ENCODE measurements around the gene GRM8.

The GRM8 gene

DNA sequence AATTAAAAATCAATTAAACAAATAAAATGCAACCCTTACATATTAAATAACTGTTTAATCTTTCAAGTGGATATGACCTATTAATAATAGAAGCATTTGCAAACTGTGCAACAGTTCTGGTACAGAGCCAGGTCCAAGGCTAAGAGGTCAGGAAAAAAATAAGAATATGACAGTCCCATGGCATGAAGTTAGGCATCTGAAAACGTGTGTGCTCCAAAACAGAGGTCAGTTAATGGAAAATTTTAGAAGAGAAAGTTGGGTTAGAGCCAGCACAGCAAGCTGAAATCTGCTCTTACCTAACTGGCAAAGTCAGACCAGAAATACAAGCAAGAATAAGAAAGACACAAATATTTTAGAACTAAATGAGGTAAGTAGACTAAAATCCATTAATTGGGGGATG, 757.7 kb downstream of the GRM8 start:
- DNase-seq = no peak

- DNase-seq = no peak
These were observed 758.9 kb downstream of the GRM8 start for GRCh38 chr7:126493801-126494200.

DNA sequence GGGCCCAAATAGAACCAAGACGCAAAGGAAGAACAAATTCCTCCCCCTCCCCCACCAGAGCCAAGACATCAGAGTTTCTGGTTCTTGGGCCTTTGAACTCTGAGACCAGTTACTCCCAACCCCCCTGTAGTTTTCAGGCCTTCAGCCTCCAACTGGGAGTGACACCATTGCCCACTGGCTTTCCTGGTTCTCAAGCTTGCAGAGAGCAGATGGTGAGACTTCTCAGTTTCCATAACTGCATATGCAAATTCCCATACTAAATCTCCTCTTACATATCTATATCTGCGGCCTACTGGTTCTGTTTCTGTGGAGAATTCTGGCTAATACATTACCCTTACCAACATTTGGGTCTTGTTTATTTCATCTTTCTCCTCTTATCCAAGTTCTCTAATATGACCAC, 762.9 kb downstream of the GRM8 start:
- DNase-seq = no peak

GRCh38 chr7:126487728-126488442, 764.9 kb downstream of the GRM8 start:
- DNase-seq = no peak

DNA sequence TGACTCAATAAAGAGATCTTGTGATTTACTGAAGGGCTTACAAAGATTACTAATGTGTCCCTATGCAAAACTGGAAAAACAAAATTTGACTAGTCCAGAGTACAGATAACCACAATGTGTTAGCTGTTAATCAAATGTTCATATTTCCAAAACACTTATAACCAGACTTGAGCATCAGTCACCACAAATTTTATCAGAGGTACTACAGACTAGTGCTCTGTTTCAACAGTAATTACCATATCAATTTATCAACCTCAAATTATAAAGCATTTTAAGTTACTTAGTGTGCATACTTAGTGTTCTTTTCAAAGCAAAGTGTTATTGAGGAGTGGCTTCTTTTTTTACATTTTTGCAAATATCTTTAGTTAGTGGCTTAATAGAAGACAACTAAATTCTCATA, 765.9 kb downstream of the GRM8 start:
- no peak for DNase-seq

DNA sequence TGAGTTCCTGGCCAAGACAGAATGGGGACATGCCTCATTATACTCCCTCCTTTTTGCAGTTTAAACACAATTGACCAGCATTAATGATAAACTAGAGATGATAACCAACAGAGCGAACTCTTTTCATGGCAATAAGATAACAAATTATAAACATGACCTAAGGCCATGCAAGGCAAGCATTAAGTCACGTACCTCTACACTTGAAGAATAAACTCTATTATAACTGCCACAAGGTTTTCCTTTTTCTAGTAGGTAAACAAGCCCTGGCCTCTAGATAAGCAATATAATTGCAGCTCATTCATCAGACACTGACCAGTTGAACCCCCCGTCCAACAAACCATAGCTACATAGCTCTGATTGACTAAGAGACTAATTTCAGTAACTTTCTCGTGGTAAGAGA, 767.0 kb downstream of the GRM8 start:
- no peak for DNase-seq

- DNase-seq = no peak
These were observed 768.8 kb downstream of the GRM8 start for GRCh38 chr7:126483972-126484371.

DNA sequence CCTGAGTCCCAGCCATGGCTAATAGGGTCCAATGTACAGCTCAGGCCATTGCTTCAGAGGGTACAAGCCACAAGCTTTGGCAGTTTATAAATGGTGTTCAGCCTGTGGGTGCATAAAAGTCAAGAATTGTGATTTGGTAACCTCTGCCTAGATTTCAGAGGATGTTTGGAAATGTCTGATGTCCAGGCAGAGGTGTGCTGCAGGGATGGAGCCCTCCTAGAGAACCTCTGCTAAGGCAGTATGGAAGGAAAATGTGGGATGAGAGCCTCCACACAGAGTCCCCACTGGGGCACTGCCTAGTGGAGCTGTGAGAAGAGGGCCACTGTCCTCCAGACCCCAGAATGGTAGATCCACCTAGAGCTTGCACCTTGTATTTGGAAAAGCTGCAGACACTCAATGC, 779.9 kb downstream of the GRM8 start:
- no peak for DNase-seq

DNA sequence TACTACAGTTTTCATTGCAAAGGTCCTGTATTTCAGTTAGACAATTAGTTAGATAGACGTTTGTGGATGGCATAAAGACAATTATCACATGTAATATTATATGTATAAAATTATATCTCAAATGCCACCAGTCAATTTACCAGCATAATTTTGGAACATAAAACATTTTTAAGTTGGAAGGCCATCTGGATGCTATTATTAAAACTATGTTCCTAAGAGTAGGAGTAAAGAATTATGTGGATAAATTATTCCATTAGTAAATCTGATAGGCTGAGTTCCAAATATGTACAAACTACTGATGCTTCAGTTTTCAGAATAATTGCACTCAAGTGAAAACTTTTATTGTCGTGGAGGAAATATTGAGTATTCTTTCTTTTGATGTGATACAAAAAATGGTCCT, 790.3 kb downstream of the GRM8 start:
- DNase-seq = no peak

- no peak for DNase-seq
These were observed 792.1 kb downstream of the GRM8 start for GRCh38 chr7:126460664-126461063.

- no peak for DNase-seq
These were observed 799.6 kb downstream of the GRM8 start for GRCh38 chr7:126453104-126453503.

DNA sequence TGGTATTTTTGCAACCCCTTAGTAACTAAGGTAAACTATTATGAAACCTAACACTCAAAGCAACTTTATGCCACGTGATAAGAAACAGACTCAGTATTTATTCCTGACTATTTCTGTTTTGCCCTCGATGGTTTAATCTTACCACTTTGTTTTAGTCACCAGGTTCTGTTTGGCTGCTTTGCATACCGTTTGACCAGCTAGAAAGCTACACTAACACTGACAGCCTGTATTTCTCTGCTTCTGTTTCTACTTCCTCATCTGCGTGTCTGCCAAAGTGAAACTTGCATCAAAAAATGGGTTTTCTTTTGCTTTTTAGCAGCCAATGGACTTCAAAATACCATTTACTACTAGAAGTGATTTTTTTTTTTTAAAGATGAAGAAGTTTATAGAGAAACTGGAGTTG, 802.5 kb downstream of the GRM8 start:
- DNase-seq = no peak

GRCh38 chr7:126449611-126450268, 803.0 kb downstream of the GRM8 start:
- DNase-seq = no peak

- DNase-seq = no peak
These were observed 804.8 kb downstream of the GRM8 start for GRCh38 chr7:126447984-126448383.

DNA sequence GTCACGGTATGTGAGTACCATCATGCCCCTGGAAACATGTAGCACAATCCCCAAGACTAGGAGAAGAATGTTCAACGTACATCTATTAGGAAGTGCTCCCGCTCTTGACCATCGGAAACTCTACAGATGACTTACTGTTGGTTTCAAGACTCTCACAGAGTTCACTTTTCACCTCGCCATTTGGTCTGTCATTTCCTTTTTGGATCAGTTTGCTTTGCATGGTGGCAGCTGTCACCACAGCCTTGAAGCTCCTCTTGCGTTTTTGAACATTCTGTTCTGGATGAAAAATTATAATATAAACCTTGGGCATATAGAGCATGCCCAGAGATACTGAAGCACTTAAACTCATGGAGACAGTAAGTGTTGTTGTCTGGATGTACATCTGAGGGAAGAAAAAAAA, 806.8 kb downstream of the GRM8 start:
- DNase-seq = no peak

GRCh38 chr7:126443951-126444350, 808.8 kb downstream of the GRM8 start:
- DNase-seq = no peak

GRCh38 chr7:126442908-126443307, 809.8 kb downstream of the GRM8 start:
- no peak for DNase-seq

DNA sequence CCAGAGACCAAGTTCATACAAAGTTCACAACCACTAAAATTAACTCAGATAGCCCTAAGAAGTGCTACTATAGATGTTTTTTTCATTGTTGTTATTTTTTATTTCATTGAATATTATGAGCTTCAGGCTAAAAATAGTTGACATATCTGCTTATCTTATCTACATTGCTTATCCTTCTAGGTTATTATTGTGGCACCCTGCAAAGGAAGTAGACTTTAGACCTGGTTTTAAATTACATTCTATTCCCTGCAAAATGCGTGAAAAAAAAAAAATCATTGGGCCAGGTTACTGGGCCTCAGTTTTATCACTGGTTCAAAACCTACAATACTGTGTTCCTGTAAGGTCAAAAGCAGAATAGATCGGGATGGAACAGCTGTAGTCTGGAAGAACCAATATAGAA, 811.0 kb downstream of the GRM8 start:
- DNase-seq = no peak

GRCh38 chr7:126440542-126440941, 812.2 kb downstream of the GRM8 start:
- DNase-seq = no peak

DNA sequence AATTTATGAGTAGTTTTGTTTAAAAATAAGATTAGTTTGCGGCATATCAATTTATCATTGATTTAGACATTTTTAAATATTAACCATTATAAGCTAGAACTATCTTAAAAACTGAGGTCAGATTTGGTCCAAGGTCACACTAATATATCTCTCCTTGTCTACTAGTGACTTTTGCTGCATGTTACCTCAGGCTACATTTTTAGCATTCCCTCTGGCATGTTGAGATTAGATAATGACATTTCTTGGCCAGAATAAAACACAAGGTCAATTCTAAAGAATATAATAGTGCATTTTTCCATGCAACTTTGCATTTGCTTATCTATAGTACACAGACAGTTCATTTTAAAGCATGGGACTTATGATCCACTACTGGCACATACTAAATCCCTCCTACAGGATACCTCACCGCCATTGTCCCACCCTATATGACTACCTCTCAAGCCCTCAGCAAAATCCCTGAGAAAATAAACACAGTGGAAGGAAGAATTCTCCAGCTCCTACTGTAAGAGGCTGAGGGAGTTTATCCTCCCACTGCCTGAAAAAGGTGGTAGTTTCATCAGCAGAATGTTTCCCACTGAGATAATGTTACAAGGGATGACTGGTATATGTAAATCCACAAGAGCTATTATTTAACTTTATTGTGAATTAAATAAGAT, 816.4 kb downstream of the GRM8 start:
- DNase-seq = no peak

GRCh38 chr7:126426652-126427051, 826.1 kb downstream of the GRM8 start:
- DNase-seq = no peak

DNA sequence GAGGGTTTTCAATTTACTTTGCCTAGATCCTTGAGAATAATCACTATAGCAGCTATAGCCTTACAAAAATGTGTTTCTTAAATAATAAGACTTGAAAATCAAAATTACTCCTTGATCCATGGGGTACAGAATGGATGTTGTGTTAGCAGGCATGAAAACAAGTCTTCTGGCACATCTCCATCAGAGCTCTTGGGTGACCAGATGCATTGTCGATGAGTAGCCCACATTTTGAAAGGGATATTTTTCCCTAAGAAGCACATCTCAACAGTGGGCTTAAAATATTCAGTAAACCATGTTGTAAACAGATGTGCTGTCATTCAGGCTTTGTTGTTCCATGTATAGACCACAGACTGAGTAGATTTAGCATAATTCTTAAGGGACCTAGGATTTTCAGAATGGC, 827.8 kb downstream of the GRM8 start:
- no peak for DNase-seq

DNA sequence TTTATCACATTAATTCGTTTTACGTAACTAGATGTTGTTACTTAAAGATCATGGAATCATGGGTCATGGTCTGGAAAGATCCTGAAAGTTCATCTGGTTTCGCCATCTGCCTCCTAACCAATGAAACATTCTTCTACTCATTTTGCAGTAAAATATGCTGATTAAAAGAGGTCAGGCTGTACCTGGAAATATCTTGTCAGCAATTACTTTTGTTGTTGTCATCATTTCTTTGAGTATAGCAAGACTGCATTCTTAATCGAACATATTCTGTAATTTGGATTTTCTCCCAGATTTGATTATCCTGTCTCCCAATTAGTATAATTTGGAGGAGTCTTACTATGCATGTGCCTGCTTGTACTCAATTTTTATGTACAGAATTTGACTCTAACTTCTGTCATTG, 833.7 kb downstream of the GRM8 start:
- DNase-seq = no peak

DNA sequence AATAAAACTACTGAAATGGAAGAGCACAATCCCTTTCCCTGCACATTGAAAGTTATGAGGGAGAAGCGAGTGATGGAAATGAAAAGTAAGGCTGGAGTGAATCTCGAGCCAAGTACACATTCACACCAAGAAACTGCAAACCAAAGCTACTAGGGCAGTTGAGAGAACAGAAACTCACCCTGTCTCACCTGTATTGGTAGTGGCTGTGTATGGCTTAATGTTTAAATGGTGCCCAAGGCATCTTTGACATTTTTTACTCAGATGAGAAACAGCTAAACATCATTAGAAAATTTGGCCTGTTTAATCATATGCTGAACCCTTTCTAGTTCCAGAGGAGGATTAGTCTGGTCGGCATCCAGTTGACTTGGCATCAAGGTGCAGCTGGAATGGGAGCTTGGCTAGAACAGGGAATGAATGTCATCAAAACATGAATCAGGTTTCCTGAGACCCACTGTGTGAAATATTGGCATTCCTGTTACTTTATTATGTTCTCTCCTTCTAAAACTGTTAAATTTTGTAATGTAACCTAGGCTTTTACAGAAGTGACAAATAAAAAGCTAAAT, 840.8 kb downstream of the GRM8 start:
- DNase-seq = no peak

Data from cortex of kidney (tissue), 1 donor.